Measurements from ENCODE around the gene EGFL6. TPM values are rescaled to one million over a fixed set of nuclear protein-coding genes. Genes with fewer than 3 reads are reported as not detected.
"Not testable (repeated sequence)": the region's sequence is repeated elsewhere in the genome, so short reads cannot be mapped to it uniquely, and the experiment has no call there.

Gene EGFL6
- total and polyA plus RNA-seq, 10 donors: 0.06 to 0.44 (median 0.19) TPM; not detected in 5

DNA sequence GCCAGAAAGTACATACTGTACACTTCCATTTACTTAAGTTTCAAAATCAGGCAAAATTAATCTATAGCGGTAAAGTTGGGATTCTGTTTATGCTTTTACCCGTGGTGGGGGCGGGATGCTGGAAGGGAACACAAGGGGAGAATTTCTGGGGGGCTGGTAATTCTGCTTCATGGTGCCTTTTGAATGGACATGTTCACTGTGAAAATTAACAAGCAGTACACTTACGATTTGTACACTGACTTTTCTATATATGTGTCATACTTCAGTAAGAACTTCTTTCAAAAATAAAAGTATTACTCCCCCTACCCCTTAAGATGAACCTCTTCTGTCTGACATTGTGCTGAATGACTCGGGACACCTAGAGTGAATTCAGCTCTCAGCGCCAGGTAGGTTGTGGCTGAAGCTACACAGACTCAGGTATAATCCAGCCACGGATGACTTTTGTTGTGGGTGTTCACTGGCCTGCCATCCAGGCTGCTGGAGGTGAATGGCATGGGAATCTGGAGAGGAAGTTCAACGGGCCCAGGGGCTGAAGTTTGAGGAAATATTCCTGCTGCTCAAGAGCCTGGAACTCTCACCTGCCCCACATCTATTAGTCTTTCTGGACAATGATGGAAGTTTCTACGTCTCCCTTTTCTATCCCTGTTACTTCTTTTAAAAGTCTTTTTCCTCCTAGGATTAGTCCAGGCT, 76.2 kb downstream of the EGFL6 start:
- DNase-seq: no peak
- 55 to 70% (median 64%) methylated on average over 9 of the region's 9 CpGs for WGBS, 5 donors
- Histone ChIP-seq H3K27me3 (replicated peaks in 1 of 7) (peaks cover 0 to 20% (median 0%) of the 10 kb centered on the region in 7 donors), H3K4me1 (no peaks in the 10 kb centered on the region), H3K27ac (no peak overlapping the region), H3K4me3 (no peak overlapping the region), H3K9me3 (no peaks in the 10 kb centered on the region), H3K36me3 (no peaks in the 10 kb centered on the region)
- no peak for TF ChIP-seq POLR2A (IDR thresholded peaks at IDR 0.05)
- TF ChIP-seq, protein P1, sequence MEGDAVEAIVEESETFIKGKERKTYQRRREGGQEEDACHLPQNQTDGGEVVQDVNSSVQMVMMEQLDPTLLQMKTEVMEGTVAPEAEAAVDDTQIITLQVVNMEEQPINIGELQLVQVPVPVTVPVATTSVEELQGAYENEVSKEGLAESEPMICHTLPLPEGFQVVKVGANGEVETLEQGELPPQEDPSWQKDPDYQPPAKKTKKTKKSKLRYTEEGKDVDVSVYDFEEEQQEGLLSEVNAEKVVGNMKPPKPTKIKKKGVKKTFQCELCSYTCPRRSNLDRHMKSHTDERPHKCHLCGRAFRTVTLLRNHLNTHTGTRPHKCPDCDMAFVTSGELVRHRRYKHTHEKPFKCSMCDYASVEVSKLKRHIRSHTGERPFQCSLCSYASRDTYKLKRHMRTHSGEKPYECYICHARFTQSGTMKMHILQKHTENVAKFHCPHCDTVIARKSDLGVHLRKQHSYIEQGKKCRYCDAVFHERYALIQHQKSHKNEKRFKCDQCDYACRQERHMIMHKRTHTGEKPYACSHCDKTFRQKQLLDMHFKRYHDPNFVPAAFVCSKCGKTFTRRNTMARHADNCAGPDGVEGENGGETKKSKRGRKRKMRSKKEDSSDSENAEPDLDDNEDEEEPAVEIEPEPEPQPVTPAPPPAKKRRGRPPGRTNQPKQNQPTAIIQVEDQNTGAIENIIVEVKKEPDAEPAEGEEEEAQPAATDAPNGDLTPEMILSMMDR (IDR thresholded peaks at IDR 0.05 in 8 of 11, conservative IDR thresholded peaks at IDR 0.05 in 3 of 11): no peak
- no peak for TF ChIP-seq POLR2AphosphoS5 (IDR thresholded peaks at IDR 0.05)
- intact Hi-C loops (cut with DNase I; ENCODE audit: low total_unique reads): loop anchor here (10.0 kb wide), 1 partner anchor 131 kb away; no protein-coding TSS in a partner anchor

DNA sequence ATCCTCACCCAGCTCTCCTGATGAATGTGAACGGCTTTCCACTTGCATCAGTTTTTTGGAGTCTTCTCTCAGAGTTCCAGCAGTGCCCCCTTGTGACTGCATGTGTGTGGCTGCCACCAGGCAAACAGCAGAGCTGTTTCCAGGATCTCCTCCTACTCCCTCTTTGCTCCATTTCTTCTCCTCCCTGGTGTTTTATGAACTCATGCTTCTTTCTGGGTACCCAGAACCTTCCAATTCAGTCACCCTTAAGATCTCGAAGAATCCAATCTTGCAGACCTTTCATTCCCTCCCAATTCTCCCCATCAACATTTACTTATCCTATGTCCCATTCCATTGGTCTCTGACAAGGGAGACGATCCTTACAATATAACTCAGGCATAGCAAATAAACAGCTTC, 76.8 kb downstream of the EGFL6 start:
- no peak for TF ChIP-seq POLR2A (IDR thresholded peaks at IDR 0.05)
- TF ChIP-seq, protein P1 (IDR thresholded peaks at IDR 0.05 in 8 of 11, conservative IDR thresholded peaks at IDR 0.05 in 3 of 11): peak in 9 of 11 experiments; percentile 22 to 62 (median 48)
- no peaks in the 10 kb centered on the region for H3K36me3 ChIP-seq
- H3K27ac ChIP-seq: no peak overlapping the region
- peaks cover 0 to 17% (median 0%) of the 10 kb centered on the region in 7 donors for H3K27me3 ChIP-seq (replicated peaks in 1 of 7)
- intact Hi-C loops (cut with DNase I; ENCODE audit: low total_unique reads): loop anchor here (10.0 kb wide), 1 partner anchor 131 kb away; no protein-coding TSS in a partner anchor
- no peaks in the 10 kb centered on the region for H3K9me3 ChIP-seq
- 33 to 49% (median 40%) methylated on average over 3 of the region's 3 CpGs for WGBS, 5 donors
- no peaks in the 10 kb centered on the region for H3K4me1 ChIP-seq
- H3K4me3 ChIP-seq: no peak overlapping the region
- no peak for DNase-seq

DNA sequence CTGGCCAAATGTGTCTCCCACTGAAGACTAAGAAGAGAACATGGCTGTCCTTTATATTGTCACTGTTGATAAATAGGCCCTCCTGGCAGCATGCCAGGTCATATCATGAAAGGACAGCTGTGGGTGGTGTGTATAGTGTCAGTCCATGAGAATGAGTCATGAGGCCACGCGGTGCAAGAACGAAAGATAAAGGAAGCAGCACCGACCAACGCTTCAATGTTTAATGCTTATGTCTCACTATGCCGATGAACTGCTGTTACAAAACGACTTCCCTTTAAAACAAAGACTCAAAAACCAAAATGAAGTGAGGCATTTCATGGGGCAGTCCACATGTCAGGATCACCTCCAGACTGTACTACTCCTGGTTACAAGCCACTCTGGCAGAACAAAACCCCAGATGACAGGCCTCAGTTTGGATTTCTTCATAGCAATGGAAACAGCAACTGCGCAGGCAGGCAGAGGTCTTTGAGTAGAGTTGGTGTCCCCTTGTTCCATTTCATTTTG, 78.4 kb downstream of the EGFL6 start:
- Histone ChIP-seq H3K9me3 (no peaks in the 10 kb centered on the region), H3K36me3 (no peaks in the 10 kb centered on the region), H3K4me3 (no peak overlapping the region), H3K4me1 (peaks cover 0 to 8% (median 7%) of the 10 kb centered on the region in 6 donors), H3K27me3 (replicated peaks in 1 of 7) (peaks cover 0 to 15% (median 0%) of the 10 kb centered on the region in 7 donors), H3K27ac (peak overlapping the region in 5 of 8 donors; percentile 18 to 66 (median 44))
- intact Hi-C loops (cut with DNase I; ENCODE audit: low total_unique reads): loop anchor here (10.0 kb wide), 1 partner anchor 133 kb away; no protein-coding TSS in a partner anchor
- DNase-seq: no peak
- peak in 1 of 3 donors; percentile 38 for TF ChIP-seq POLR2AphosphoS5 (IDR thresholded peaks at IDR 0.05)
- no peak for TF ChIP-seq POLR2A (IDR thresholded peaks at IDR 0.05)
- TF ChIP-seq, protein P1 (IDR thresholded peaks at IDR 0.05 in 8 of 11, conservative IDR thresholded peaks at IDR 0.05 in 3 of 11): no peak
- WGBS, 5 donors: 28 to 68% (median 41%) methylated on average over 8 of the region's 8 CpGs

DNA sequence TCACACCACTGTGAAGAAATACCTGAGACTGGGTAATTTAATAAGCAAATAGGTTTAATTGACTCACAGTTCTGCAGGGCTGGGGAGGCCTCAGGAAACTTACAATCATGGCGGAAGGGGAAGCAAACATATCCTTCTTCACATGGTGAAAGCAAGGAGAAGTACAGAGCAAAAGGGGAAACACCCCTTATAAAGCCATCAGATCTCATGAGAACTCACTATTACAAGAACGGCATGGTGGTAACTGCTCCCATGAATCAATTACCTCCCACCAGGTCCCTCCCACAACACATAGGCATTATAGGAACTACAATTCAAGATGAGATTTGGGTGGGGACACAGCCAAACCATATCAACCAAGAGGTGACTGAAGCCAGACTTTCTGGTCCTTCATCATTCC, 78.9 kb downstream of the EGFL6 start:
- intact Hi-C loops (cut with DNase I; ENCODE audit: low total_unique reads): loop anchor here (10.0 kb wide), 1 partner anchor 134 kb away; no protein-coding TSS in a partner anchor
- Histone ChIP-seq H3K4me1 (peaks cover 0 to 14% (median 7%) of the 10 kb centered on the region in 6 donors), H3K27ac (peak overlapping the region in 3 of 8 donors; percentile 44 to 66 (median 51)), H3K27me3 (replicated peaks in 1 of 7) (peaks cover 0 to 13% (median 0%) of the 10 kb centered on the region in 7 donors)
- not testable (repeated sequence) for H3K4me3 ChIP-seq, H3K9me3 ChIP-seq, H3K36me3 ChIP-seq, DNase-seq
- WGBS, 5 donors: 52 to 87% (median 72%) methylated on average over 2 of the region's 2 CpGs

Data from spleen (tissue), 11 donors.